CMK (cell line): Measurements from ENCODE around the gene PCMT1.
"Not testable (repeated sequence)": the region's sequence is repeated elsewhere in the genome, so short reads cannot be mapped to it uniquely, and the experiment has no call there.

Experiments used
- DNase-seq: peaks from one replicate; pipeline ENCODE4 v3.0.0-alpha.2; 2010; ENCODE audit warnings: low read depth

PCMT1 gene

DNA sequence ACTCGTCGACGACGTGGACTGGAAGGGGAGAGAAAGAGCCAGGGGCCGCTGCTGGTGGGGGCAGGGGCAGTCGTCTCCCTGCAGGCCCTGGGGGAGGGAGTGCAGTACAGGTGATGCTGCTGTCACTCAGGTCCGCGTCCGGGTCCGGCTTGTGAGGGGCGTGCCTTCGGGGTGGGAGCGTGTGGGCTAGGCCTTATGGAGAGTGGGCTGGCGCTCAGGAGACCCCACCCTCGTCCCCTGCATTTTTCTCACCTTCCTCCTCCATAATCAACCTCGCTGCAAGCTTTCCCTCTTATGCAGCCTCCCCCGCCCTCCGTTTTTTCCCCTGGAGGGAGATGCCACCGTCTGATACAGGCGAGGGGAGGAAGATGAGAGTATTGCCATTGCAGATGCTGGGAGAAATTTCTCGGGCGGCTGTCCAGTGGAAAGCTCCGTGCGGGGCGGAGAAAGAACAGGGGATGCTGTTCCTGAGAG is 632 bp downstream of the PCMT1 start:
- DNase-seq = peak; percentile 80

DNA sequence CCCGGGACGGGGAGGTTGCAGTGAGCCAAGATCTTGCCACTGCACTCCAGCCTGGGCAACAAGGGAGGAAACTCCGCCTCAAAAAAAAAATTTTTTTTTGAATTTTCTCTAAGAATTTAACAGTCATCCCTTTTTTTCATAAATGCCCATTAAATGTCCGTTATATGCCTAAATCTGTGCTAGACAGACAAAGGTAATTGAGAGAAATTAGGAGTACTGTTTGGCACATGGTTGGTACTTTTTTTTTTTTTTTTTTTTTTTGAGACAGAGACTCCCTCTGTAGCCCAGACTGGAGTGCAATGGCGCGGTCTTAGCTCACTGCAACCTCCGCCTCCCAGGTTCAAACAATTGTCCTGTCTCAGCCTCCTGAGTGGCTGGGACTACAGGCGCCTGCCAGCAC is 1.7 kb downstream of the PCMT1 start:
- no peak for DNase-seq

DNA sequence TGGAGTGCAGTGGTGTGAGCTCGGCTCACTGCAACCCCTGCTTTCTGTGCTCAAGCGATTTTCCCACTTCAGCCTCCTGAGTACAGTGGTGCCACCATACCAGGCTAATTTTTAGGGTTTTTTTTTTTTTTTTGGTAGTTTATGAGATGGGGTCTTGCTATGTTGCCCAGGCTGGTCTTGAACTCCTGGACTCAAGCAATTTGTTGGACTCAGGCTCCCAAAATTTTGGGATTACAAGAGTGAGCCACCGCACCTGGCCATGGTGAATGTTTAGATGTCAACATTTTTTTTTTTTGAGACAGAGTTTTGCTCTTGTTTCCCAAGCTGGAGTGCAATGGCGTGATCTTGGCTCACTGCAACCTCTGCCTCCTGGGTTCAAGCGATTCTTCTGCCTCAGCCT is 2.4 kb downstream of the PCMT1 start:
- DNase-seq = not testable (repeated sequence)

DNA sequence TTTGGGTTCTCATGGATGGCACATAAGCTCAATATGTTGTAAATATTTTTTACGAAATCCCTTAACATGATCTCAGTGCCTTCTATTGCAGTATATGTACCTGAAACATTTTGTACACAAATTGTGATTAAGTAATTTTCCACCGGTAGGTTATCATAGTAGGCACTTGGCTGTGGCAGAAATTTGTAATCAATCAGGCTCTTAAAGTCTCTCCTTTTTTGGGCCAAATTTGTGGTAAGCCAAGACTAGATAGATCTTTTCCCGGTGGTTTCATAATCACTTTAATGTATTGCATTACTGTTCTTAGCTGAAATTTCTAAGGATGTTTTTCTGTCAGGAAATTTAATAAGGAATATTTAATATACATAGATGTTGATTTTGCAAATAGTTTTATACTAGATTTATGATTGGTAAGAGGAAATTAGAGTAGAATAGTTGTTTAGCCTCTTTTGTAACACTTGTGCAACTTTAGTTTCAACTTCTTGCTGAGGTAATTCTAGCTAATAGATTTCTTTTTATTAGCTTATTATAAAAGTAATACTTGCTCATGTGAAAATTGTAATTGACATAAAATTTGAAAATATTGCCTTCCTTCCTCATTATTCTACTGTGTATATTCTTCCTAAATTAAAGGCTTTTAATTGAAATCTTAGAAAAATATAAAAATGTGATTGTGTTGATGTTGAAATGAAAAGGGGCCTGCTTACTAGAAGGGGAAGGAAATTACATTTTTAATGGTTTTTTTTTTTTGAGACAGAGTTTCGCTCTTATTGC is 3.2 kb downstream of the PCMT1 start:
- no peak for DNase-seq

DNA sequence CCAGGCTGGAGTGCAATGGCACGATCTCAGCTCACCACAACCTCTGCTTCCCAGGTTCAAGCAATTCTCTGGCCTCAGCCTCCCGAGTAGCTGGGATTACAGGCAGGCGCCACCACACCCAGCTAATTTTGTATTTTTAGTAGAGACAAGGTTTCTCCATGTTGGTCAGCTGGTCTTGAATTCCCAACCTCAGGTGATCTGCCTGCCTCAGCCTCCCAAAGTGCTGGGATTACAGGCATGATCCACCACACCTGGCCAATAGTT is 3.8 kb downstream of the PCMT1 start:
- DNase-seq = not testable (repeated sequence)

DNA sequence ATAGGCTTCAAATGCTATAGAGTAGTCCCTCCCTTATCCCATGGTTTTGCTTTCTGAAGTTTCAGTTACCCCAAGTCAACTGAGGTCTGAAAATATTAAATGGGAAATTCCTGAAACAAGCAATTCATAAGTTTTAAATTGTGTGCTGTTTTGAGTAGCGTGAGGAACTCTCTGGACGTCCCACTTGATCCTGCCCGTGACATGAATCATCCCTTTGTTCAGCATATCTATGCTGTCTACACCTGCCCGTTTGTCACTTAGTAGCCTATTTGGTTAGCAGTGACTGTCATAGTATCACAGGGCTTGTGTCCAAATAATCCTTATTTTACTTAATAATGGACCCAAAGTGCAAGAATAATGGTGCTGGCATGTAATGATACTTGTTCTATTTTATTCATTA is 5.0 kb downstream of the PCMT1 start:
- no peak for DNase-seq

DNA sequence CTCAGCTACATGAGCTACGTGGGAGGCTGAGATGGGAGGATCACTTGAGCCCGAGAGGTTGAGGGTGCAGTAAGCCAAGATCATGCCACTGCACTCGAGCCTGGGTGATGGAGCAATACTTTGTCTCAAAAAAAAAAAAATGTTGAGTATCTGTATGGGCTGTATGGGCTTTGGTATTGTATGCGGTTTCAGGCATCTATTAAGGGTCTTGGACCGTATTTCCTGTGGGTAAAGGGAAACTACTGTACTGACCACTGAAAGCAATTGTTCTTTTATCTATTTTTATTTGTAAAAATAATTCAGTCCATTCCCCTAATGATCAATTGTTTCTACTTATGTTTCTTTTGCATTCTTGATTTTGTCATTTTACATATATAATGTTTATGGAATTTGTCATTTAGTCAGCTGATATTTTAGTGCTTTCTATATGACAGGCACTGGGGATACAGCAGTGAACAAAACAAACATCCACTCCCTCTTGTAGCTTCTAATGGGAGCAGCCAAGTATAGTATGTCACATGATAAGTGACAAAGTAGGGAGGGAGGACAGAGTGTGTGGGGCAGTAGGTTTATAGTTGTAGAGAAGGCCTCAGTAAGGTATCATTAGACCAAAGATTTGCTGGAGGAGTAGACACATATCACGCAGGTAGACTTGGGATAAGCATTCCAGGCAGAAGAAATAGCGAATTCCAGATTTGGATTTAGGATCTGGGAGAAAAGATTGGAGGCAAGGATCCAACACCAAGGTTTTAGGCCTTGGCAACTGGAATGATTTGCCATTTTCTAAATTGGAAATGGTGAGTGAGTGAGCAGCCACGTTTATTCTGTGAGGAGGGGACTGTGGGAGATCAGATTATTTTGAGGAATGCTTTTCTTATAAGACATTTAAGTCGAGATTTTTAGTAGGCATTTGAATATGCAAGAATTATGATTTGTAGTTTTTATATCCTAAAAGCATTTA is 6.0 kb downstream of the PCMT1 start:
- DNase-seq = no peak

DNA sequence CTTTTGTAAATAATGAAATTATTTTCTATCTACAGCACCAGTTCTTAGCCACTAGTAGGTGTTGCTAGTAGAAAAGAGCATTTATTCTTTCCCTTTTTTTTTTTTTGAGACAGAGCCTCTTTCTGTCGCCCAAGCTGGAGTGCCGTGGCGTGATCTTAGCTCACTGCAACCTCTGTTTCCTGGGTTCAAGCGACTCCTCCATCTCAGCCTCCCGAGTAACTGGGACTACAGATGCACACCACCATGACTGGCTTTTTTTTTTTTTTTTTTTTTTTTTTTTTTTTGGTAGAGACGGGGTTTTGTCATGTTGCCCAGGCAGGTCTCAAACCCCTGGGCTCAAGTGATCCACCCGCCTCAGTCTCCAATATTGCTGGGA is 6.7 kb downstream of the PCMT1 start:
- DNase-seq = no peak

DNA sequence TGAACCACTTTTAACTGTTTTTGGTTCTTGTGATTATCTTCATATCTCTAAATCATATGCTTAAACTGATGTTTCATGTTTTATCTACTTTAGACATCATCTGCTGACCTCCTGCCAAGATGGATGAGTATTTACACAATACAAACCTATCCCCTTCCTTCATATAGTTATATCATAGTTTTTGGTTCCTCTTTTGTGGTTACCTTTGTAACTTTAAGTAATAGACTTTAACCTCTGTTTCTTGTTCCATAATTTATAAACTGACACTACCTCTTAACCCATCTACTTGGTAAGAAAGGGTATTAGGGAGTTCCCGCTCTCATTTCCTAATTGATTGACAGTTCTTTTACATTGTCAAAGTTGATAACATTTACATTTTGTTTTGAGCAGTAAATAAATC is 11.9 kb downstream of the PCMT1 start:
- no peak for DNase-seq

DNA sequence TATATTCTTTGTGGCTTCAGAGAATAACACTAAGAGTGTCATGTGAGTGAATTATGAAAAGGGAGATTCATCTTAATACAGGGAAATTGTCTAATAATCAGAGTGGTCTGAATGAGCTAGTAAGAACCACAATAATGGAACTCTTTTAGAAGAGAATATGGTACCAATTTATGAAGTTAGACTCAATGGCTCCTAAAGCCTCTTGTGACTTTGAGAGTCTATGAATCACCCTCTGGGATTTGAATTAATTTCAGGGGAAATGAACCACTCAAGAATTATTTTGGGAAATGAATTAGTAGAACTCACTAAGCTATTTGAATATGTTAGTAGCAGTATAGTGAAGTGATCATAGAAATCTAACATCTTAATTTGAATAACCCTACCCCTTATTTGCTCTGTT is 14.3 kb downstream of the PCMT1 start:
- DNase-seq = no peak

DNA sequence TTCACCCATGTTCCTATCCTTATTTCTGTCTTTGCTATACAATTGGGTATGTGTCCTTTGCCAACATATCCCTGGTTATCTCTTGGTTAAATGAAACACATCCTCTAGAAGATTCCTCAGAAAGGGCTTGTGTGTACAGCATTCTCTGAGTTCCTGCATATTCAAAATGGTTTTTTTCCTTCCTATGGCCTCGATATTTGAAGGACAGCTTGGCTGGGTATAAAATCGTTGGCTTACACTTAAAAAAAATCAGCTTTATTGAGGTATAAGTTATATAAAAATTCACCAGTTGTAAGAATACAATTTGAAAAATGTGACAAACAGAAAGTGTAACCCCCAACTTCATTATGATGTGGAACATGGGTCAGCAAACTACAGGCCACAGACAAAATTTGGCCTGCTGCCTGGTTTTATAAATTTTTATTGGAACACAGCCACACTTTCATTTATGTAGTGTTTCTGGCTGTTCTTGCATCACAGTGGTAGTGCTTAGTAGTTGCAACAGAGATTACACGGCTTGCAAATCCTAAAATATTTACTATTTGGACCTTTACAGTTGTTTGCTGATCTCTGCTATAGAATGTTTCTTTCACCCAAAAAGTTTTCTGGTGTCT is 16.7 kb downstream of the PCMT1 start:
- no peak for DNase-seq

DNA sequence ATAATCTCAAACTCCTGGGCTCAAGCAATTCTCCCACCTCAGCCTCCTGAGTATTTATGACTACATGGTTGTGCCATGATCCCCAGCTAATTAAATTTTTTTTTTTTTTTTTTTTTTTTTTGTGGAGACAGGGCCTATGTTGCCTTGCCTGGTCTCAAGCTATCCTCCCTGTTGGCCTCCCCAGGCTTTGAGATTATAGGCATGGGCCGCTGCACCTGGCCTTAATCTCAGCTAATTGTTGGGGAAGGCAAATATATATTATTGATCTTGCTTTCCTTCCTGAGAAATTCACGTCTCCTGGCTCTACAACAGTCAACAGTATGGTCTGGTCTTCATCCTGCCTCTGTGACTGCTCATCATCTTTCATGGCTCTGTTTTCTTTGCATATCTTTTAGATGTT is 20.1 kb downstream of the PCMT1 start:
- DNase-seq = no peak

DNA sequence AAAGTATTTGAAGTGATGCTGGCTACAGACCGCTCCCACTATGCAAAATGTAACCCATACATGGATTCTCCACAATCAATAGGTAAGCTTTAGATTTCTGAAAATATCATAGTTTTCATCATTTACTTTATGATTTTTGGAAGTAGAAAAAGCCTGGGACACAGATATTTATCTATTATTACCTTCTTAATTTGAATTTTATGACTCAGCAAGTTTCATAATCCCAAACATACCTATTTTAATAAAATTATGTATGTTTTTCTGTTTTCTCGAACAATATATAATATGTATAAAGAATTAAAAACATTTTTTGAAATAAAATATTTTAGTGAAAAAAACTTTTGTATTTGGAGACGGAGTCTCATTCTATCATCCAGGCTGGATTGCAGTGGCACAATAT is 21.6 kb downstream of the PCMT1 start:
- DNase-seq = no peak

DNA sequence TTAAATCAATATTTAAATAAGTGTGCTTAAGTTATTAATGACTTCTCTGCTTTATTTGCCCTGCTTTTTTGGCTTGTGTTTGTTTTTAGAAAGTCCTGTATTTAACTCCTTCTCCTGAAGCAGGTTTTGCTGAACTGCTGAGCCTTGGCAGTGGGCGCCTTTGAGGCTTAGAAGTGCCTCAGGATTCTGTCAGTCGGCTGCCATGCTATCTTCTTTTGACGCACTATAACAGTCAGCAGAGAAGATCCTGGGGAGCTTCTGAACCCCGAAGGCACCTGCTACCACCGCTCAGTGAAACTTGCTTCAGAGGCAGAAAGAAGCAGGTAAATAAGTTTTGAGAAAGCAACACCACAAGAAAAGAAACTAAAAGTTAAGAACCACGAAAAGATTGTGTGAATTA is 22.4 kb downstream of the PCMT1 start:
- DNase-seq = no peak

DNA sequence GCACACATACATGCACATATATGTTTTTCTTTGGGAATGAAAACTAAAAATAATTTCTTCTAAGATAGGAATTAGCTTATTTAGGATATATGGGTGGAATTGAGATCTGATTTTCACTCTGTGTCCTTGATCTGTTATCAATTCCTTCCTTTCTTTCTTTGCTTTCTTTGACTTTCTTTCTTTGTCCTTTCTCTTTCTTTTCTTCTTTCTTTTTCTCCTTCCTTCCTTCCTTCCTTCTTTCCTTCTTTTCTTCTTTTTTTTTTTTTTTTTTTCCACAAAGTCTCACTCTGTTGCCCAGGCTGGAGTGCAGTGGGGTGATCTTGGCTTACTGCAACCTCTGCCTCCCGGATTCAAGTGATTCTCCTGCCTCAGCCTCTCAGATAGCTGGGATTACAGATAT is 28.1 kb downstream of the PCMT1 start:
- DNase-seq = no peak

DNA sequence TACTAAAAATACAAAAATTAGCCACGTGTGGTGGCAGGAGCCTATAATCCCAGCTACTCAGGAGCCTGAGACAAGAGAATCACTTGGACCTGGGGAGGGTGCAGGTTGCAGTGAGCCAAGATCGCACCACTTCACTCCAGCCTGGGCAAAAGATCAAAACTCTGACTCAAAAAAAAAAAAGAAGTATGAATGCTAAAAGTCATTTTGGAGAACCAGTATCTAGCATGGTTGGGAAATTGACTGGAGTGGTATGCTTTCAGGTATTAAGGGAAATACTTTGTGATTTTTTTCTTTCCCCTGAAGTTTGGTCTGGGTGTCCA is 30.1 kb downstream of the PCMT1 start:
- DNase-seq = no peak

DNA sequence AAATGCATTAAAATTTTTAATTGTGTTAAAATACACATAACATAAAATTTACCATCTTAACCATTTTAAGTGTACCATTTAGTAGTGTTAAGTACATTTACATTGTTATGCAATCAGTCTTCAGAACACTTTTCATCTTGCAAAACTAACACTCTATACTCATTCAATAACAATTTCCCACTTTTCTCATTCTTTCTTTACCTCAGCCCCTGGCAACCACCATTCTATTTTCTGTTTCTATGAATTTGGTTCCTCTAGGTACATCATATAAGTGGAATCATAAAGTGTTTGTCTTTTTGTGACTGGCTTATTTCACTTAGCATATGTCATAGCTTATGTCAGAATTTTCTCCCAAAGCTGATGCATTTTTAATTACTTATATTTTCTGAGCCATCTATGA is 32.2 kb downstream of the PCMT1 start:
- no peak for DNase-seq

DNA sequence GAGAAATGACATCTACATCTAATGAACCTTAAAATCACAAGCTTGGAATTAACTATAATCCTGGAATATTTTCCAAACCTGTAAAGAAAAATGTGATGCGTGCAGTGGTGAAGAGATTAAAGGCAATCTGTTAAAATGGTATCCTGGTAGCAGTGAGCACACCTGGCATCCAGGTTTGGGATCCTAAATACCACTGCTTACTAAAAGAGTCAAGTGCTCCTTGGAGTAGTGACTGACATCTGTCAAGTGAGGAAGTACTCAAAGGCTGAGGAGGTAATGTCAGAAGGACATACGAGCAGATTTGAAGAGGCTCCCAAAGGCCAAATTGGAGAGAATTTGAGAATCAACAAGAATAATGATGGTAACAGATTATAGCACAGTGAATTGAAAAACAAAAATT is 32.8 kb downstream of the PCMT1 start:
- DNase-seq = no peak

DNA sequence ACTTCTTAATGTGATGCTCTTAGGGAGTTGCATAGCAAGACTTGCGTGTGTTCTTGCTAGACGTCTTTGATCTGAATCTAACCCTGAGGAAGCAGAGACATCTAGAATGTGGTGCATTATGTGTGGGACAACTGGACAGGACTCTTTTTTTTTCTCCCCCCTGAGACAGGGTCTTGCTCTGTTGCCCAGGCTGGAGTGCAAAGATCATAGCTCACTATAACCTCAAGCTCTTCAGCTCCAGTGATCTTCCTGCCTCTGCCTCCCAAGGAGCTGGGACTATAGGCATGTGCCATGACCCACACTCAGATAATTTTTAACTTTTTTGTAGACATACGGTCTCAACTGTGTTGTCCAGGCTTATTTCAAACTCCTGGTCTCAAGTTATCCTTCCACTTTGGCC is 34.0 kb downstream of the PCMT1 start:
- DNase-seq = no peak

DNA sequence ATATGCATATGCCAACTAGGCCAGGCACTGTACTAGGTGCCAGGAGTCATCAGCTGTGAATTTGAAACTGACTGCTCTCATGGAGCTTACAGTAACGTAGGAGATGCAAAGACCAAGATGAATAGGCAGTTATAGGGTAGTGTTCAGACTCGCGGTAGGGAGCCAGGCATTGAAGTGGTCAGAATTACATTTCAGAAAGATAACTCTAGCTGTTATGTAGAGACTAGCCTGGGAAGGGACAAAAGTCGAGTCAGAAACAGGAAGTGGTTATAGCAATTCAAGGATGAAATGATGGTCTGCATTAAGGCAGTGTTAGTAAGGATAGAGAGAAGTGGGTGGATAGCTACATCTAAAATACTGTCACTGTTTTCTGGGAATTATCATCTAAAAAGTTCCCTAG is 56.6 kb downstream of the PCMT1 start:
- DNase-seq = no peak

DNA sequence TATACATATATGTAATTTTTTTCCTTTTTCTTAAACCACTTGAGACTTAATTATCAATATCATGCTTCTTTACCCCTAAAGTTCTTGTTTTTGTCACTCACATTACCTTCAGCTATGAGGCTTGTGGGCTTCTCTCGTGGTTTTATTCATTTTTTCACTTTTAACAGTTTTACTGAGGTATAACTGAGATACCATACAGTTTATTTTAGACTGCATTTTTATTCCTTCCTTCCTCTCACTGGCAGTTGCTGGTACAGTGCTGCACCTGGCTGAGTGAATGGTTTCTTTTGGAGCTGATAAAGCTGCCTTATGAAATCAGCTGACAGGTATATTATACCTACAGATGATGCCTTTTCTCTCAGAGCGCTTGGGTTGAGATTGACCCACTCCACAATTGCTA is 60.3 kb downstream of the PCMT1 start:
- DNase-seq = no peak

DNA sequence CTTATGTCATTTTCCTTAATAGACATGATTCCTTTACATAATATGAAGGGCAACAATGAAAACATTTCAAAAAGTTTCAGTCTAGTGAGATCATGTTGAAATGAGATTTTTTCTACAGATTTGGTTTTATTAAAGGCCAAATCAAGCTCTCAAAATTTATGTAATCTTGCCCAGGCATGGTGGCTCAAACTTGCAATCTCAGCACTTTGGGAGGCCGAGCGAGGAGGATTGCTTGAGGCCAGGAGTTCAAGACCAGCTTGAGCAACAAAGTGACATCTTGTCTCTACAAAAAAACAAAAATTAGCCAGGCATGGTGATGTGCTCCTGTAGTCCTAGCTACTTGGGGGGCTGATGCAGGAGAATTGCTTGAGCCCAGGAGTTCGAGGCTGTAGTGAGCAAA is 63.8 kb downstream of the PCMT1 start:
- no peak for DNase-seq

DNA sequence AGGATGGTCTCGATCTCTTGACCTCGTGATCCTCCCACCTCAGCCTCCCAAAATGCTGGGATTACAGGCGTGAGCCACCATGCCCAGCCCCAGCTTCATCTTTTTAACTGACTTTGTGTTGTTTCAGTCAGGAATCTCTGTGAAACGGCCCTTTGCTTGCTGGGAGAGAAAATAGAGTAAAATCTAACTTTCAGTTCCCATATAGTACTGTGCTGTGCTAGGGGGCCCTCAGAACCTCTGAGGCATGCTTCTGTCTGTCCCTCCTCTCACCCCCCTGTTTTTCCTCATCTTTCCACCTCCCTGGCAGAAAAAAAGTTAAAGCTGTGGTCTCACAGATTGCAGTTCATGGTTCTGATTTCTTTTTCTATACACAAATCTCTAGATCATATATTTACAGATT is 66.2 kb downstream of the PCMT1 start:
- DNase-seq = no peak
